K562 (cell line): ENCODE measurements around the gene C19orf67. TPM values are rescaled to one million over a fixed set of nuclear protein-coding genes. Genes with fewer than 3 reads are reported as not detected.

ENCODE experiments used
- BRCA1 ChIP-seq, 2 experiments: fragments of 450-650 bp in 1 of 2; sonication (generic) in 1 of 2; formaldehyde crosslinking in 1 of 2; IDR thresholded peaks; 2 replicates each; pipeline versions ENCODE4 v1.5.0 to v1.6.1; 2017 to 2020; ENCODE audit warnings: mild to moderate bottlenecking in 1 of 2, missing genetic modification reagents in 1 of 2
- CEBPZ ChIP-seq: fragments of 150-350 bp; IDR thresholded peaks from 2 replicates; pipeline ENCODE4 v1.6.1; 2014; ENCODE audit warnings: low read depth, mild to moderate bottlenecking, low read length, borderline replicate concordance
- CXXC5 ChIP-seq: fragments of 250-450 bp; sonication (Bioruptor Pico); IDR thresholded peaks from 2 replicates; pipeline ENCODE4 v1.8.0; 2022; ENCODE audit warnings: inconsistent platforms, mild to moderate bottlenecking, moderate library complexity
- ELK1 ChIP-seq: sonication (generic); formaldehyde crosslinking; IDR thresholded peaks from 2 replicates; pipeline ENCODE4 v1.8.1; 2022; ENCODE audit warnings: missing genetic modification reagents
- HDAC8 ChIP-seq: fragments of 450-650 bp; IDR thresholded peaks from 2 replicates; pipeline ENCODE4 v1.6.1; 2016; ENCODE audit warnings: mild to moderate bottlenecking, missing genetic modification characterization, moderate library complexity, missing compliant biosample characterization
- HES1 ChIP-seq: fragments of 450-650 bp; IDR thresholded peaks from 2 replicates; pipeline ENCODE4 v1.6.1; 2016; ENCODE audit warnings: low read depth, mild to moderate bottlenecking, moderate library complexity
- HOXB6 ChIP-seq: fragments of 250-450 bp; sonication (Bioruptor Pico); IDR thresholded peaks from 2 replicates; pipeline ENCODE4 v1.5.1; 2022; ENCODE audit warnings: mild to moderate bottlenecking, borderline replicate concordance
- ILF3 ChIP-seq: fragments of 450-650 bp; IDR thresholded peaks from 2 replicates; pipeline ENCODE4 v1.6.1; 2018; ENCODE audit warnings: antibody characterized with exemption, mild to moderate bottlenecking, moderate library complexity, borderline replicate concordance
- PPARD ChIP-seq: fragments of 250-450 bp; sonication (Bioruptor Pico); IDR thresholded peaks from 2 replicates; pipeline ENCODE4 v1.8.0; 2022; ENCODE audit warnings: inconsistent platforms, mild to moderate bottlenecking, moderate library complexity
- SIN3B ChIP-seq: fragments of 450-650 bp; IDR thresholded peaks from 2 replicates; pipeline ENCODE4 v1.6.1; 2017; ENCODE audit warnings: low read depth, mild to moderate bottlenecking, moderate library complexity
- THRA ChIP-seq: fragments of 450-650 bp; IDR thresholded peaks from 2 replicates; pipeline ENCODE4 v1.6.1; 2017; ENCODE audit warnings: mild to moderate bottlenecking, moderate library complexity
- ZNF134 ChIP-seq: fragments of 250-450 bp; sonication (Bioruptor Pico); conservative IDR thresholded peaks from 2 replicates; pipeline ENCODE4 v1.4.0; 2020
- ZNF609 ChIP-seq: sonication (generic); formaldehyde crosslinking; IDR thresholded peaks from 2 replicates; pipeline ENCODE4 v1.8.1; 2023; ENCODE audit warnings: missing genetic modification reagents, mild to moderate bottlenecking, borderline replicate concordance
- ZNF695 ChIP-seq: fragments of 450-650 bp; formaldehyde crosslinking; IDR thresholded peaks from 2 replicates; pipeline ENCODE4 v1.4.0; 2020; ENCODE audit warnings: mild to moderate bottlenecking, moderate library complexity
- ZNF76 ChIP-seq: fragments of 250-450 bp; sonication (Bioruptor Pico); IDR thresholded peaks from 2 replicates; pipeline ENCODE4 v1.4.0; 2020; ENCODE audit warnings: mild to moderate bottlenecking, moderate library complexity, borderline replicate concordance
- polyA plus RNA-seq, 8 experiments: library from polyadenylated mRNA; depleted of rRNA in 4 of 8; stranded (reverse) in 5 of 8; unstranded in 3 of 8; fragments of >200 nt; fragmentation: Nextera tagmentation in 2 of 8; fragmentation: Illumina TruSeq in 1 of 8; extraction: Ambion mirVana in 2 of 8; extraction: Trizol in 1 of 8; gene quantifications; 2 replicates each; pipeline versions ENCODE4 v1.2.1 to v1.2.3, GENCODE V29; 2011 to 2014; ENCODE audit warnings: inconsistent platforms in 1 of 8, missing spikeins in 1 of 8
- total RNA-seq, 7 experiments: library from RNA; depleted of rRNA in 6 of 7; stranded (reverse); fragments of >200 nt in 6 of 7; fragmentation: Illumina TruSeq in 2 of 7; extraction: Trizol in 2 of 7; gene quantifications; 2 replicates each; pipeline versions ENCODE4 v1.2.1 to v1.2.3, GENCODE V29; 2011 to 2021; ENCODE audit warnings: low replicate concordance in 1 of 7

Gene C19orf67
- total and polyA plus RNA-seq, 9 of the 15 experiments (the other 6 are each of a cell fraction or from before 2014, with no cell fraction given) = 0.29 to 1.8 (median 0.51) TPM; not detected in 3

DNA sequence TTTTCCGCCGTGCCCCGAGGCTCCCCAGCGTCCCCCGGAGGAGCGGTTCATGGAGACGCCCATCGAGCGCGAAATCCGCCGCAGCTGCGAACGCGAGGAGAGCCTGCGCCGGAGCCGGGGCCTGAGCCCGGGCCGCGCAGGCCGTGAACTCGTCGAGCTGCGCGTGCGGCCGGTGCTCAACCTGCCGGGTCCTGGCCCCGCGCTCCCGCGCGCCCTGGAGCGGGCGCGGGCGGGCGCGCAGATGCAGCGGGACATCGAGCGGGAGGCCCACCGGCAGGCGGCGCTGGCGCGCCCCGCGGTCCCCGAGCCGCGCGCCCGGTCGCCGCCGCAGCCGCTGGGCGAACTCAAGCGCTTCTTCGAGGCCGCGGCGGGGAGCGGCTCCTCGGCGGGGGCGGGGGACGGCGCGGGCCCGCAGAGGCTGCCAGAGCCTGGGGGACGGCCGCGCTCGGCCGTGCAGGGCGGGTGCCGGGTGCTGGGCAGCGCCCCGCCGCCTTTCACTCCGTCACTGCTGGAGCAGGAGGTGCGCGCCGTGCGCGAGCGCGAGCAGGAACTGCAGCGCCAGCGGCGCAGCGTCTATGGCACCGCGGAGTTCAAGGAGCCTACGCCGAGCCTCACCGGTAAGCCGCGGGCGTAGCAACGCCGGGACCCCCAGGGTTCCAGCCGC, 12.2 kb downstream of the C19orf67 start (continued):
- TF ChIP-seq CEBPZ (no peak), ZNF134 (CRISPR knock-in tag) (no peak), BRCA1 (IDR thresholded peaks at IDR 0.05) (no peak), BRCA1 (CRISPR knock-in tag; IDR thresholded peaks at IDR 0.05) (no peak), ZNF76 (CRISPR knock-in tag) (no peak), ZNF695 (CRISPR knock-in tag) (no peak), ZNF609 (CRISPR knock-in tag) (no peak), THRA (no peak), ELK1 (no peak), CXXC5 (peak; percentile 92), HOXB6 (CRISPR knock-in tag) (no peak), HES1 (no peak), HDAC8 (no peak), PPARD (CRISPR knock-in tag) (no peak), ILF3 (no peak), SIN3B (peak; percentile 58)
